ENCODE measurements around the gene AUTS2. TPM values are rescaled to one million over a fixed set of nuclear protein-coding genes. Genes with fewer than 3 reads are reported as not detected.

The AUTS2 gene
- total and polyA plus RNA-seq, 2 donors, result 13.4 to 87.7 TPM

DNA sequence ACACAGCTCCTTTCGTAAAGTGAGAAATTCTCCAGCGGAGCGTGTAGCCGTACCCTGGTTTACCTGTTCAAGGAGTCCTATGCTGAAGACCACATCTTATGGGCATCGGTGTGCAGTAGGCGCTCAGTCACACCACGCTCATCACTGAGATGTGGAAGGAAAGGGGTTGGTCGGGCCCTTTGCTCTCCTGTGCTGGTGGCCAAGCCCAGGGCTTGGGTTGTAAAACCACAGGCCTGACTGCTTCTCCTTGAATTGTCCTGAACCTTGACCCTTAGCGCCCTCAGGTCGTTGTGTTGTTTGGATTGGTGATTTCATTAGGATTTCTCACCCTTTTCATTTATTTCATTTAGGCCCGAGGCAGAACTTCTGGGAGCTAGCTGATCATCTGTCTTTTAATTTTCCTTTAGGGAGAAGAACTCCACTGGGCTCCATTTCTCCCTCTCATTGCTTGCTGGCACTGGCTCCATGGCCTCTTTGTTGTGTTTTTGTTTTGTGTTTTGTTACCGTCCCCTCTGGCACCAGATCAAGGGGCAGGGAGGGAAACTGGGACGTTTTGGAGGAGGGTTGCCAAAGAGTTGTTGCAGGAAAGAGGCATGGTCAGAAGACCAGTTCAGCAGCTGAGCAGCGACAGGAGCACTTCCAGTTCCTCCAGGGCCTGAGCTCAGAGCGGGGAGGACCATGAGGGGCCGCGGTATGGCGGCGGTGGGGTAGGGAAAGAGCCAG lies 1022.2 kb downstream of the AUTS2 start:
- Histone ChIP-seq H3K36me3 (ENCODE audit: insufficient read depth) (no peaks in the 10 kb centered on the region), H3K4me3 (ENCODE audit: low read depth, low read length) (no peak overlapping the region), H3K4me1 (ENCODE audit: insufficient read depth) (no peaks in the 10 kb centered on the region), H3K27ac (ENCODE audit: low read depth) (no peak overlapping the region)
- no peak for DNase-seq (ENCODE audit: extremely low spot score)
- WGBS, result 84% methylated on average over 19 of the region's 19 CpGs

DNA sequence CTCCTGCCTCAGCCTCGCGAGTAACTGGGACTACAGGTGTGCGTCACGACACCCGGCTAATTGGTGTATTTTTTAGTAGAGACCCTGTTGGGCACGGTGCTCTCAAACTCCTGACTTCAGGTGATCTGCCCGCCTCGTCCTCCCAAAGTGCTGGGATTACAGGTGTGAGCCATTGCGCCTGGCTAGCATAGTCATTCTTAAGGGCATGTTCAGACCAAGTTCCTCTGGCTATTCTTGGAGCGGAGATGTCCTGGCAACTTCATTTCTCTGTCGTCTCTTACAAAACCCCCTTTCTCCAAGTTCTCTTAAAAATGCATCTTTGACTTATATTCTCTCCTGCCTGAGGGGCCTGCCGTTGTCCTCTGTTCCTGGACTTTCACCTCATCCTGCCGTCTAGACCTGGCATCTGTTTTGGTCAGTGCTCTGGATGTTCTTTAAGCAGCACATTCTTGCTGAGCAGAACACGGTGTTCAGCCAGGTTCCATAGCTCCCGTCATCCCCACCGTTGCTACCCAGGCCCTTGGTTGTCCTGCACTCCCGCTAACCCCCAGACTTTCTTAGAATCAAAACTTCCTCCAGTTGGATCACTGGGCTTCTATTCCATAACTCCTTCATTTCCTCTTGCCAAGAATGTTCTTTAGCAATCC lies 1023.8 kb downstream of the AUTS2 start:
- no peaks in the 10 kb centered on the region for H3K36me3 ChIP-seq (ENCODE audit: insufficient read depth)
- no peak for DNase-seq (ENCODE audit: extremely low spot score)
- no peak overlapping the region for H3K4me3 ChIP-seq (ENCODE audit: low read depth, low read length)
- no peak overlapping the region for H3K27ac ChIP-seq (ENCODE audit: low read depth)
- WGBS, result 93% methylated on average over 17 of the region's 17 CpGs
- H3K4me1 ChIP-seq (ENCODE audit: insufficient read depth), result no peaks in the 10 kb centered on the region

DNA sequence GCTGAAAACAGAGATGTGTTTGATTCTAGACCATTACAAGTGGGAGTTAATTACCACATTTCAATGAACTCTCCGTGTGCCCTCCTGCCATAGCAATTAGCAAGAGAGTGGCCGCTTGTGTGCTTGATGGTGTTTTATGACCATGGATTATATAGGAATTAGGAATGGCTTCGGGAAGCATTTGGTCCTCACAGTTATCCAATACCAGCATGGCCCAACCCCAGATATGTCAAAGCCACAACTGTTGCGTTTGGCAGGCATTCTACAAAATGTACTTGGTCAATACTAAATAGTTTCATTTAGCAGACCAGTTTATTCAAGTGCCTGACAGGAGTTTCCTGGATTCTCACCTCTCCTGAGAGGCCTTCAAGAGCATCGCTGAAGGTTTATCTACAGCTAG lies 1024.7 kb downstream of the AUTS2 start:
- no peak for DNase-seq (ENCODE audit: extremely low spot score)
- no peaks in the 10 kb centered on the region for H3K36me3 ChIP-seq (ENCODE audit: insufficient read depth)
- no peak overlapping the region for H3K27ac ChIP-seq (ENCODE audit: low read depth)
- H3K4me3 ChIP-seq (ENCODE audit: low read depth, low read length), result no peak overlapping the region
- WGBS, result 77% methylated on average over 5 of the region's 5 CpGs
- H3K4me1 ChIP-seq (ENCODE audit: insufficient read depth), result no peaks in the 10 kb centered on the region

DNA sequence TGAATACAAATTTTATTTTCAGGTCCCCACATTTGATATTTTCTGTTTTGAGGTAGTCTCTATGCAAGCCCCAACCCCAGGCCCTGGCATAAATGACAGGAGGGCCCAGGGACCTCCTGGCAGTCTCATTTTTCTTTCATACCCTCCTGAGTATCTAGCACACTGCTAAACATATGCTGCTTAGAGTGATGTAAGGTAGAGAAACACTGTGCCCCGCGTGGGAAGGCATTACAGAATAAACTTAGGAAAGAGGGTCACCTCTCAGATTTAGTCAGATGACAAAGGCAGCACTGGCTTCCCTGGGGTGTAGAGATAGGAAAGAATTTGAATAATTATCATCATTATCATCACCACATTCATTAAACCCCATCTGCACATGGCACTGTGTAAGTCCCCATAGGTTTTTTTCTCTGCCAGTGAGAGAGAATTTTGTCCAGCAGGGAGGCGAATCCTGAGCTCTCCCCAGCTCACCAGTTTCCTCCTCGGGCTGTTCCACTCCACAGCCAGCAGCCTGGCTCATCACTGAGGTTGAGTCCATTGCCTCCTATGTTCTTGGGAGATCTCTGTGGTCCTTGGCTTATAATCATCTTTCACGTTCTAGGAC lies 1026.3 kb downstream of the AUTS2 start:
- 91% methylated on average over 5 of the region's 5 CpGs for WGBS
- H3K36me3 ChIP-seq (ENCODE audit: insufficient read depth), result no peaks in the 10 kb centered on the region
- DNase-seq (ENCODE audit: extremely low spot score), result no peak
- no peaks in the 10 kb centered on the region for H3K4me1 ChIP-seq (ENCODE audit: insufficient read depth)
- no peak overlapping the region for H3K27ac ChIP-seq (ENCODE audit: low read depth)
- no peak overlapping the region for H3K4me3 ChIP-seq (ENCODE audit: low read depth, low read length)

DNA sequence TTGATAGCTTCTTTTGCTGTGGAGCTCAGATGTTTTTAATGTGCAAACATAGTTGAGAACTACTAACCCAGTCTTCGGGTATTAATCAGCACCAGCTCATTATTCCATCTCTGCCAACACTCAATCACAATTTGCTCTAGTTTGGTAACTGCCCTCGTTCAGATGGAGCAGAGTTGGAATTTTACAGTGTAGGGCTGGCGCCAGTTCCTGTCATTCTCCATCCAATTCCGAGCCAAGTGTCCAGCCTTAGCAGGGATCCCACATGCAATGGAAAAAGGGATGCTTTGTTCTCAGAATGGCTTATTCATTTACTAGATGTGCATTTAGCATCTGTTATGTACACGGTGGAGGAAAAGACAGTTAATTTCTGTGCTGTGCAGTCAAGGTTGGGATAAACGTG lies 1029.2 kb downstream of the AUTS2 start:
- 87% methylated on average over 6 of the region's 6 CpGs for WGBS

DNA sequence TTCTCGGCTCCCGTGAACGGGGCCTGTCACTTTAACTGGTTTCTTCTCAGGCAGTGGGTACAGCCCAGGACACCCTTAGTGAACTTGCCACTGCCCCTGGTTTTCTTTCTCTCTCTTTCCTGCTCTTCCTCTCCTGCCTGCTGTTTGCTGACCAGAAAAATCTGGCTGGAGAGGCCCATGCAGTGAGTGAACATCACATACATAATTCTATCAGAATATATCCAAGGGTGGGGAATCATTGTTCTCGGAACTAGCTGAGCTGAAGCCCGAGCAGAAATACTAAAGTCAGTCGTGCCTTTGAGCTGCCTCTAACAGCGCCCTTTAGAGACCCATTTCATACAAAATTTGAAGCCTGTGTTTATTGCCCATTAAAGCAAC lies 1032.2 kb downstream of the AUTS2 start:
- 57% methylated on average over 7 of the region's 7 CpGs for WGBS
- DNase-seq (ENCODE audit: extremely low spot score), result no peak
- Histone ChIP-seq H3K4me3 (ENCODE audit: low read depth, low read length) (no peak overlapping the region), H3K36me3 (ENCODE audit: insufficient read depth) (no peaks in the 10 kb centered on the region), H3K27ac (ENCODE audit: low read depth) (no peak overlapping the region), H3K4me1 (ENCODE audit: insufficient read depth) (no peaks in the 10 kb centered on the region)

More for the DNA sequence above, 1029.2 kb downstream of the AUTS2 start:
- H3K4me3 ChIP-seq (ENCODE audit: low read depth, low read length), result no peak overlapping the region
- H3K27ac ChIP-seq (ENCODE audit: low read depth), result no peak overlapping the region
- no peaks in the 10 kb centered on the region for H3K4me1 ChIP-seq (ENCODE audit: insufficient read depth)
- H3K36me3 ChIP-seq (ENCODE audit: insufficient read depth), result no peaks in the 10 kb centered on the region
- DNase-seq (ENCODE audit: extremely low spot score), result no peak

DNA sequence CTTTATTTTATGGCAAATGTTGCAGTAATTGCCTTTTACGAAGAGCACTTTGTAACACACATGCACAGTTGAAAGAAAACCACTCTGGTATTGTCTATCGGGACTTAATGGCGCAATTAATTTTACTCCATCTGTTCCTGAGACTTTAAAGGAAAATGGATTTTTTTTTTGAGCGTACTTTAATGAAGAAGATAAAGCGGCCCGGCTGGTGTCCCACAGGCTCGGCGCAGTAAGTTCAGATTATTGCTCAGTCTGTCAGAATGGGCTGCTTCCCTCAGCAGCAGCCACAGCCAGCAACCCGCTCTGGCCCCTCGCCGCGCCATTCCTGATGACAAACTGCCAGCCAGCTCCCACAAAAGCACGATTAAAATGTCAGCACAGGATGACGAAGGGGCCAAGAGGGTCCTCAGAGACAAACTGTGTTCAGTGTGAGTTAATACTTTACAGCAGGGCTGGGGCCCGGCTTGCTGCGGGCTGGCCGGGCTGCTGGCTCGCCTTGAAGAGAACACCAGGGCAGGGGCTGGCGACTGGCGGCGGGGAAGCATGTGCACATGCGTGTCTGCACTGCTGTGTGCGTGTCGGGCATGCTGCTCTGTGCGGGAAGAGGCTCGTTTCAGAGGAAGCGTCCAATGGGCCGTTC lies 1032.7 kb downstream of the AUTS2 start:
- DNase-seq (ENCODE audit: extremely low spot score), result peak; percentile 80
- Histone ChIP-seq H3K4me3 (ENCODE audit: low read depth, low read length) (peak overlapping the region; percentile 9), H3K4me1 (ENCODE audit: insufficient read depth) (no peaks in the 10 kb centered on the region), H3K36me3 (ENCODE audit: insufficient read depth) (no peaks in the 10 kb centered on the region), H3K27ac (ENCODE audit: low read depth) (no peak overlapping the region)
- WGBS, result 36% methylated on average over 28 of the region's 28 CpGs

DNA sequence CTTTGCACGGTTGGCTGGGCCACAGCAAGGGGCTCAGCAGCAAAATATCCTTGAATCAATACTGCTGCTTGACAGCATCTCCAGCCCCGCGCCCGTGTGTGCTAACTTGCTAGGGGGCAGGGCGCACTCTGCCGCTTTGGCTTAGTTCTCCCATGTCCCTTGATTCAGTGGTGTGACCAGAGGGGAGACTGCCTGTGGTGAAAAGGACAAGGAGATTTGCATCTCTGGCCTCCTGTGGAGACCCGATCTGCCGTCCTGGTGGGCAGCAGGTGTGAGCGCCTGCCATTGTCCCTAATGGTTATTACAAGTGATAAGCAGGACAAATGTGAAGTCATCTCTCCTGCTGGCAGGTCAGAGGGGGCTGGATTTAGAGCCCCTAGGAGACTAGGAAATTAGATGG lies 1033.4 kb downstream of the AUTS2 start:
- H3K27ac ChIP-seq (ENCODE audit: low read depth), result no peak overlapping the region
- WGBS, result 87% methylated on average over 9 of the region's 9 CpGs
- DNase-seq (ENCODE audit: extremely low spot score), result no peak
- no peak overlapping the region for H3K4me3 ChIP-seq (ENCODE audit: low read depth, low read length)
- H3K4me1 ChIP-seq (ENCODE audit: insufficient read depth), result no peaks in the 10 kb centered on the region
- H3K36me3 ChIP-seq (ENCODE audit: insufficient read depth), result no peaks in the 10 kb centered on the region

DNA sequence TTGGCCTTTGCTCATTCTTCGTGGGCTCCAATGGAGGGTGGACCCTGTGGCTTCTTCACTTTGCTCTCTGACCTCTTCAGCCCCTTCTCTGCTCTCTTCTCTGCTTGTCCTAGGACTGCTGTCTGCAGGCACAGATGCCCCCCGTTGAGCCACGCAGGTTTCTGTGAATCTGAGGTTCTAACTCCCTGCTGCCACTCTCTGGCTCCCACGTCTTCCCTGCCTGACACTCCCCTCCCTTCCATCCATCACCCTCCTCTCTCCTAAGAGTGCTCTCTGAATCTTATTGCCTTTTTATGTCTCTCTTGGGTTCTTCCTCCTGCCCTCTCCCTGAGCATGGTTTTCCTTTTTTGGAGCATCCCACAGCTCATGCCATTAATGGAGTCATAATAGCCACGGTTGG lies 1034.1 kb downstream of the AUTS2 start:
- no peak overlapping the region for H3K27ac ChIP-seq (ENCODE audit: low read depth)
- no peaks in the 10 kb centered on the region for H3K4me1 ChIP-seq (ENCODE audit: insufficient read depth)
- H3K4me3 ChIP-seq (ENCODE audit: low read depth, low read length), result no peak overlapping the region
- DNase-seq (ENCODE audit: extremely low spot score), result no peak
- H3K36me3 ChIP-seq (ENCODE audit: insufficient read depth), result no peaks in the 10 kb centered on the region
- 89% methylated on average over 5 of the region's 5 CpGs for whole genome bisulfite sequencing

DNA sequence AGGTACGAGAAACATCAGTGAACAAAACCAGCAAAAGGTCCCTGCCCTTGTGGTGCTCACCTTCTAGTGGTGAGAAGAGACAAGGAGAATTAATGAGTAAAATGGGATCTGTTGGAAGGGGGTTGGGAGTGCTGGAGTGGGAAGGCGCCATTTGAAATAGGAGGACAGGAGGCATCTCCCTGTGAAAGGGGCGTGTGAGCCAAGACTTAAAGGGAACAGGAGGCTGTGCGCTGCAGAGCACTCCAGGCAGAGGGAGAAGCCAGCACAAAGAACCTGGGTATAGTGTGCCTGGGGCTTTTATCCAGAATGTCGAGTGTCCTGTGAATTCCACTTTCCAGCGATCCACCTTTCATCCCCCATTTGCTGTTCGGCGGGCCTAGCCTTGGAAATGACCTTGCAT lies 1035.8 kb downstream of the AUTS2 start:
- WGBS, result 97% methylated on average over 8 of the region's 8 CpGs
- no peaks in the 10 kb centered on the region for H3K4me1 ChIP-seq (ENCODE audit: insufficient read depth)
- no peak overlapping the region for H3K4me3 ChIP-seq (ENCODE audit: low read depth, low read length)
- no peaks in the 10 kb centered on the region for H3K36me3 ChIP-seq (ENCODE audit: insufficient read depth)
- no peak for DNase-seq (ENCODE audit: extremely low spot score)
- no peak overlapping the region for H3K27ac ChIP-seq (ENCODE audit: low read depth)

DNA sequence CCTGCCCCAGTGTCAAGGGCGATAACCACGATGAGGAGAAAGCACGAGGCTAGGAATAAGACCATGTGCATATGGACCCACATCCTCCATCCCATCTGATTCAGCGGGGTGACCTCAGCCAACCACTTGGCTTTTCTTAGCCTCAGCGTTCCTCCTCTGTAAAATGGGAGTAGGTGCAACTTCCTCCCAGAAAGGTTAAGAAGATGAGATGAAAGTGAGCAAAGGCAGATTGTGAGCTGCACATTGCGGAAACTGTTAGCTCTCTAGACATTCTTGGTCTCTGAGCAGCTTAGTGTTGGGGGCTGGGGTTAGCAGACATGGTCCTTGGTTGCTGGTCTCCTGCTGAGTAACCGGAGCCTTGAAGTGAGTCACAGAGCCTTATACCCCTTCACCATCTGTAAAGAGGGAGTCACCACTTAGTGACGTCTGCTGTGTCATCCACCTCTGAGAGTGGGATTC lies 1036.4 kb downstream of the AUTS2 start:
- no peak overlapping the region for H3K27ac ChIP-seq (ENCODE audit: low read depth)
- 94% methylated on average over 8 of the region's 8 CpGs for WGBS
- no peak overlapping the region for H3K4me3 ChIP-seq (ENCODE audit: low read depth, low read length)
- H3K4me1 ChIP-seq (ENCODE audit: insufficient read depth), result no peaks in the 10 kb centered on the region
- no peaks in the 10 kb centered on the region for H3K36me3 ChIP-seq (ENCODE audit: insufficient read depth)
- DNase-seq (ENCODE audit: extremely low spot score), result no peak

DNA sequence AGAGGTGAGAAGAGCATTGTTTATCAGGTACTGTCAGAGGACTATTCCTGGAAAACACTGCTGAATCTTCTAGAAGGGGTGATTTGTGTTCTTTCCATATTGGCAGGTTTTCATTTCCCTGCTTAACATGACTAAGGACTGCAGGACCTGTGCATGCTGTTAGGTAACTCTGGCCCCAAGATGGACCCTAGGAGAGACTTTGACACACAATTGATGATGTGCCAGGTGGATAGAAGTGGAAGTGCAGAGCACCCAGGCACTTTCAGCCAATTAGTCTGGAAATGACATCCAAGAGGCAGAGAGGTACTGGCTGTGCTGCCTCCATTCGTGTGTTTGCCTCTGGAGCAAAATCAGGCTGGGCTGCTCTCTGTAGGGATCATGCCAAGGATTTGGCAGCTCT lies 1037.4 kb downstream of the AUTS2 start:
- Histone ChIP-seq H3K36me3 (ENCODE audit: insufficient read depth) (no peaks in the 10 kb centered on the region), H3K4me3 (ENCODE audit: low read depth, low read length) (no peak overlapping the region), H3K4me1 (ENCODE audit: insufficient read depth) (no peaks in the 10 kb centered on the region), H3K27ac (ENCODE audit: low read depth) (no peak overlapping the region)
- WGBS, result 87% methylated on average over 1 of the region's 1 CpG
- DNase-seq (ENCODE audit: extremely low spot score), result no peak

DNA sequence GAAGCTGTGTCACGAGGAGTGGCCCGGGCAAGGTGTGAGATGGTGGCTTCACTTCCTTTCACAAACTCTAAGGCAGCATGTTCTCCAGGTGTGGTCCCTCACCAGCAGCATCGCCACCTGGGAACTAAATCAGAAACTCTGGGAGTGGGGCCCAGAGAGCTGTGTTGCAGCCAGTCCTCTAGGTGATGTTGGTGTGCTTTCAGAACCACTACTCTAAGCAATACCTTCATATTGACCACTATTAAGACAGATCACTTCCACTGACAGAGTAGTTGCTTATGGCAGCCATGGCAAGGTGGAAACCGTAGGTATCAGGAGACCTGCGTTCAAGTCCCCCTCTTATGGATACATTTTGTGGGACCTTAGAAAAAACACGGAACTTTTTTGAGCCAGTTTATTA lies 1037.9 kb downstream of the AUTS2 start:
- Histone ChIP-seq H3K4me1 (ENCODE audit: insufficient read depth) (no peaks in the 10 kb centered on the region), H3K27ac (ENCODE audit: low read depth) (no peak overlapping the region), H3K4me3 (ENCODE audit: low read depth, low read length) (no peak overlapping the region), H3K36me3 (ENCODE audit: insufficient read depth) (no peaks in the 10 kb centered on the region)
- WGBS, result 97% methylated on average over 6 of the region's 6 CpGs
- no peak for DNase-seq (ENCODE audit: extremely low spot score)

DNA sequence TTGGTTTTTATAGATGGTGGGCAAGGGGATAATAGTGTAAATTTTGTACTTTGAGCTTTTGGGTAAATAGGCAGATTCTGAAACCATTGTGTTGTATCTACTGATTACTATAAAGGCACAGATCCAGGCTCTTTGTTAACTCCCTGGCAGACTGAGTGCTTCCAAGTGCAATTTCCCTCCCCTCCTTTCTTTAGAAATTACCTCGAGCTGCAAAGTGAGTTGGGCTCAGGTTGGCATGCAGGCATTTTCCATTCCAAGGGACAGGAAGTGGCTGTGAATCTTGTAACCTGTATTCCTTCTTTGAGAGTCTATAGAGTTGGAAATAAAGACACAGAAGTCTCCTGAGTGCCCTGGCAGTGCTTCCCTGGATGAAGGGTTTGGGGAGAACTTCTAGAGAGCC lies 1039.5 kb downstream of the AUTS2 start:
- no peak overlapping the region for H3K27ac ChIP-seq (ENCODE audit: low read depth)
- 56% methylated on average over 1 of the region's 1 CpG for WGBS
- H3K4me1 ChIP-seq (ENCODE audit: insufficient read depth), result no peaks in the 10 kb centered on the region
- H3K36me3 ChIP-seq (ENCODE audit: insufficient read depth), result no peaks in the 10 kb centered on the region
- no peak overlapping the region for H3K4me3 ChIP-seq (ENCODE audit: low read depth, low read length)
- no peak for DNase-seq (ENCODE audit: extremely low spot score)
